HG02981 (cell line): ENCODE data around the gene UQCC2.

Source experiments
- ATAC-seq: cut with Tn5 transposase; IDR thresholded peaks from one replicate; pipeline ENCODE4 v1.9.1; 2021; ENCODE audit warnings: mild to moderate bottlenecking, moderate library complexity; ENCODE audit not compliant: unreplicated experiment

UQCC2 gene

DNA sequence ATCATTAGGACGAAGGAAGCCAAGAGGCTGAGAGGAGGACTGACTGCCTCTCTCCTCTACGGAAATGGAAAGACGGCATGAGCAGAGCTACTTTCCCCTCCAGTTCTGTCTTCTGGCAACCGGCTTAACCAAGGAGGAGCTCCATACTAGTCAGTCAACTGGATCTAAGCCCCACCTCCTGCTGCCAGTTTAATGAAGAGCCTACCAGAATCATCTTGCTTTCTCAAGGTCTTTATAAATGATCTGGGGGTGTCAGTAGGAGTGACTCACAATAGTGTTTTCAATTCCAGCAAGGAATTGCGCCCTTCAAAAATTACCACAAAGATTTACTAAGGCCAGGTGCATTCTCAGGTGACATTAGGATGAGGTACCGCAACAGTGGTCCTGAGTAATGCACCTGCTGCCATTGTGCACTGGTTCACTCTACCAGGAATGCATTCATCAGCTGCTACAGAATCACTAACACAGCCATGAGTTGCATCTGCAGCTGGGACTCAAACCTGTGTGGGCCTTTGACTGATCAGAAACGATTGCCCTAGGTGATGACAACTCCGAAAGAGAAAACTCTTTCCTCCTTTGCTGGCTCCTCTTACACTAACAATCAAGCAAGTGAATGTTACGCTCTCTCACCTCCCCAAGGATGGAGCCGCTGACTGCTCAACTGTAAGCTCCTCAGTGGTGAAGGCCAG, 2.8 kb downstream of the UQCC2 start:
- ATAC-seq, result no peak

GRCh38 chr6:33707771-33708170, 3.7 kb downstream of the UQCC2 start:
- no peak for ATAC-seq

- ATAC-seq, result no peak
Observed at GRCh38 chr6:33705955-33706725, 5.4 kb downstream of the UQCC2 start.

- ATAC-seq, result no peak
Observed at GRCh38 chr6:33705268-33705885, 6.1 kb downstream of the UQCC2 start.

DNA sequence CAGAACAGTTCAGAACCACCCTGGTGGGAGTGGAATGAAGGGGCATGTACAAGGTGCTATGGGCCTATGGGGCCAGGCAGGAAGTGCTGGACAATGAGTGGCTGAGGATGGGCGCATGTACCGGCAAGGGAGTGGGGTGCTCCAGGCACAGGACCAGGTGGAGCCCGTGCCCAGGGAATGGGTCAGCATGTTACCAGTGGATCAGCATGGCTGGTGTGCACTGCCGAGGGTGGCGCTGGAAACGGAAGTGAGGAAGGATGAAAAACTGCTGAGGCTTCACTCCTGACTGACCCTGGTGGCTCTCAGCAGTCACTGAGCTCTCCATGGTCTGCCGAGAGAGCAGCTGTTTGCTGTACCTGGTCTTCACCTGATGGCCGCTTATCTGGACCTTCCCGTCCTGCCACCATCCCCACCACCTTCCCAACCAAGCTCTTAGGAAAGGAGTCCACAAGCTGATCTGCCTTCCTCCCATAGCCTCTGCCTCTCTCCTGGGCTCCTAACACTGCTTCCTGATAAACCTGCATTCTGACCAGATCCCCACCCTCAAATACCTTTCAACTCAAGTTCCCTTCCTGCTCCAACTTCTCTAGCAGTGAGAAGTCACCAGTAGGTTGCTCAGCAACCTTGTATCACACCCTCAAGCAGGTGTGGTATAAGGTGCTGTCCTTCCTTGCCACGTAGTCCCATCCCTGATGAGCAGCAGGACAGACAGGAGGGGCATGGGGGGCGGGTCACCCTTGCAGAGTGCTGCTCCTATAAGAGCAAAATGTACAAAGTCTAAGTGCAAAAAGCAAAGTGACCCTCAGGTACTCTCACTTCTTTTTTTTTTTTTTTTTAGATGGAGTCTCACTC, 7.1 kb downstream of the UQCC2 start:
- ATAC-seq, result no peak

DNA sequence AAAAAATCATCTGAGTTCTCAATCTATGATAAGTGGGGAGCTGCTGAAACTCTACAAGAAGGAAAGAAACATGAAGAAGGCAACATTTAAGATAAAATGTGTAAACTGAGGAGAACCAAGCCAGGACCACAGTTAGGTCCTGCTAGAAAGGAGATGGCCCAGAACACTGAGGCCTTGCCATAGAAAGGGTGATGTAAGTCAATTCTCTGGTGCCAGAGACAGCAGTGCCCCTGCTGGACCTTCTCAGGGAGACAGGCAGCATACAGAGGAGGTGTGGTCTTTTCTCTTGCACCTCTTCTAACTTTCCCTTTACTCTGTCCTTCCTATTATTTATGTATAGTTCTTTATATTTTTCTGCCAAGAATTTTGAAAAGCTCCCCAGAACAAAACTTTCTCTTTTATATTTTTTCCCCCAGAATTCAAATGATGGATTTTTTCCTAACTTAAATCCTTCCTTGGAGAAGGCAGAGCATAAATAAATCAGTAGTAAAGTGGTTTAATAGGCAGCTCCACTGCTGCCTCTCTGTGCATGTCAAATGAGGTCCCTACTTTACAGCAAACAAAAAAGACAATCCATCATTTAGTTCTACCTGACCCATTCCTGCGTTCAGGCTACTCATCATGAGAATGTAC, 9.0 kb downstream of the UQCC2 start:
- no peak for ATAC-seq

GRCh38 chr6:33700391-33701050, 11.0 kb downstream of the UQCC2 start:
- ATAC-seq, result peak; percentile 61

GRCh38 chr6:33699739-33700138, 11.8 kb downstream of the UQCC2 start:
- ATAC-seq, result no peak

- ATAC-seq, result no peak
Observed at GRCh38 chr6:33699131-33699530, 12.4 kb downstream of the UQCC2 start.

- no peak for ATAC-seq
Observed at GRCh38 chr6:33698494-33698893, 13.0 kb downstream of the UQCC2 start.

DNA sequence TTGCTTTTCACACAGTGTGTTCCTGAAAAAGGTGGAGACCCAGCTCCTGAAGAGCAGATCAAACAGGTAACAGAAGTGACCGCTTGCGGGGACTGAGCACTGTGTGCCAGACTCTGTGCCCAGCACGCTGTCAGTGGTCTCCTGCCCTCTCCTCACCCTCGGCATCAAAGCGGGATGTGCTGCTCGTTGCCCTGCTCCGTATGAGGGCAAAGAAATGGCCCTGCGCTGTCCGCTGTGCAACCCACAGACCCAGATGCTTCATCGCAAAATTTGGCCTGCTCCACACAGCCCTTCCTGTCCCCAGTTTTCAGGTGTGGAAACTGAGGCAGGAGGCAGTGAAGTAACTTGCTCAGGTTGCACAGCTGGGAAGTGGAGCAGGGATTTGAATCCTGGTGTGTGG, 13.7 kb downstream of the UQCC2 start:
- no peak for ATAC-seq

- ATAC-seq, result no peak
Observed at GRCh38 chr6:33696548-33697518, 14.7 kb downstream of the UQCC2 start.

GRCh38 chr6:33696076-33696475, 15.4 kb downstream of the UQCC2 start:
- no peak for ATAC-seq

DNA sequence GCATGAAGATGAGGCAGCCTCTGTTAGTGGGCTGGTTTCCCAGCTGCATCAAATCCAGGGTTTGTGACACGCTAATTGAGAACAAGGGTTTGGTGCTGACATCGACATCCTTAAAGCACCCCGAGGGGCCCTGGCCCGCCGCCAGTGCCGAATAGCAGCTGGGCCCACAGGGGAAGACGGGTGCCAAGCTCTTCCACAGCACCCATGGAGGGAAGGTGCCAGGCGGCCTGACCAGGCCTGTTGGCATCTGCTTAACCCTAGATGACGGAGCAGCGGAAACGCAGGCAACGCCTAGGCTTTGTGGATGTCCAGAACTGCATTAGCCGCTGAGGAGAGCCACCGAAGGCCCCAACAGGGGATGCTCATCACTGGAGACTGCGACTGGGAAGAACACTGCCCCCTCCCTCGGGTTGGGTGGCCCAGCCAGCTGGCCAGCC, 16.0 kb downstream of the UQCC2 start:
- ATAC-seq, result no peak

DNA sequence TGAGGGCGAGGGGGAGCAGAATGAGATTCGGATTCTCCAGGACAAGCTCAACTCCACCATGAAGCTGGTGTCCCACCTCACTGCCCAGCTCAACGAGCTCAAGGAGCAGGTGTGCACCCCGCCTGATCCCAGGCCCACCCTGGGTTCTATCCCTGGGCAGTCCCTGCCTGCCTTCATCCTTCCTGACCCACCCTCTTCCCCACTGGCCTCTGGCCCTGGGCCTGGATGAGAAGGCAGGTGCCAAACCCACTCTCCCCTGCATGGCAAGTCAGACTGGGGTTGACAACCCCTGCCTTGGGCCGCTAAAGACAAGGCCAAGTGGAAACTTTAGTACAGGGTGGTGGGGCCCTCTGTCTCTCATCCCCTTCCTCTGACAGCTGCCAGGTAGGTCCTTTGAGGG, 16.5 kb downstream of the UQCC2 start:
- ATAC-seq, result no peak

- ATAC-seq, result no peak
Observed at GRCh38 chr6:33694401-33694931, 17.0 kb downstream of the UQCC2 start.

GRCh38 chr6:33693186-33694105, 18.1 kb downstream of the UQCC2 start:
- no peak for ATAC-seq

DNA sequence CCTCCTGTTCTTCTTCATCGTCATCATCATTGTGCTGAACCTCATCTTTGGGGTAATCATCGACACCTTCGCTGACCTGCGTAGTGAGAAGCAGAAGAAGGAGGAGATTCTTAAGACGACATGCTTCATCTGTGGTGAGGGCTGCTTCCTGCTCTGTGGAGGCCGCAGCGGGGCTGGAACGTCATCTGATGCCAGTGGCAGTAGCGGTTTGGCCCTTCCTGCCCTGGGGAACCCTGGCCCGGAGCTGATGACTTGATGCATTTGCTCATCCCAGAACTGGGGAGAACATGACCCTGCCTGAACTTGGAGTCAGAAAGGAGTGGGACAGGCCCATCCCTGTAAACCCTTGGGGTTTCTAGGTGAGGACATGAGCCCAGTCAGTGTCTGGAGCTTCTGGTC, 18.7 kb downstream of the UQCC2 start:
- no peak for ATAC-seq
